ENCODE results near the gene MEPCE. TPM values are rescaled to one million over a fixed set of nuclear protein-coding genes. Genes with fewer than 3 reads are reported as not detected.

The MEPCE gene
- total RNA-seq, 1 experiment from 2014 or later = 85.9 TPM

DNA sequence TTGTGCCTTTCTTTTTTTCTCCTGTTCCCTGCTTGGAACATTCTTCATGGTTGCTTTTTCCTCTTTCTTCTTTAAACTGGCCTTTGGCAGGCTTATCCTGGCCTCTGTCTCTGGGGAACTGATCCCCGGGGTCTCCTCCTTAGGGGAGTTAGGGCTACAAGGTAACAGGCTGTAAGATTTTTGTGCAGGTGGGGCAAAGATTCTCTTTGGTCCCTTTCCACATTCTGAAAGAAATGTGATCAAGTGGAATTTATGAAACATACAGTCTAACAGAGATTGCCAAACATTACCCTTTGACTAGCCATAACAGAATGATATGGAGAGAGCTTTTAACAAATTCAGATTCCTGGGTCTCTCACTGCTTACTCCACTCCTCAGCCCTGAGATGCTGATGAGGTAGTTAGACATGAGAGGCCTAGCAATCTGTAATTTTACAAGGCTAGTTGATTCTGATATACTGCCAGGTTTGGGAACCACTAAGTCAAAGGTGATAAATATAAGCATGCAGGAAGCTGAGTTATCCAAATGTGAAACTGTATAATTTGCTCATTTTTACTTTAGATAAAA, 9.9 kb upstream of the MEPCE start:
- TF ChIP-seq EZH2 (IDR thresholded peaks at IDR 0.05; ENCODE audit: borderline replicate concordance, low read depth, low read length, poor library complexity, severe bottlenecking) = no peak
- no peak for TF ChIP-seq CTCF (conservative IDR thresholded peaks at IDR 0.05; ENCODE audit: low read depth, low read length)
- CTCF ChIA-PET = no interaction called here
- intact Hi-C loops (cut with micrococcal nuclease; ENCODE audit: unreplicated experiment) = no loop called here
- Histone ChIP-seq H3K36me3 (ENCODE audit: insufficient read depth, low read length, poor library complexity, severe bottlenecking) (no peaks in the 10 kb centered on the region), H3K27me3 (replicated peaks; ENCODE audit: insufficient read depth, low read depth, low read length, poor library complexity) (no peaks in the 10 kb centered on the region), H3K4me3 (ENCODE audit: low read depth, low read length, poor library complexity, severe bottlenecking) (no peak overlapping the region), H3K9me3 (ENCODE audit: low read depth, low read length, poor library complexity, severe bottlenecking) (no peaks in the 10 kb centered on the region), H3K4me1 (ENCODE audit: insufficient read depth, low read length, poor library complexity, severe bottlenecking) (no peaks in the 10 kb centered on the region), H3K27ac (ENCODE audit: low read depth, low read length, poor library complexity, severe bottlenecking) (no peak overlapping the region)
- POLR2A ChIA-PET (ENCODE audit: low non-redundant PET) = no interaction called here
- no TSS peak for BruUV-seq (replicated peaks)
- no peak for DNase-seq (ENCODE audit: low spot score)

GRCh38 chr7:100423315-100423714, 6.3 kb upstream of the MEPCE start:
- H3K27me3 ChIP-seq (replicated peaks; ENCODE audit: insufficient read depth, low read depth, low read length, poor library complexity) = no peaks in the 10 kb centered on the region
- intact Hi-C loops (cut with micrococcal nuclease; ENCODE audit: unreplicated experiment) = no loop called here
- H3K4me3 ChIP-seq (ENCODE audit: low read depth, low read length, poor library complexity, severe bottlenecking) = no peak overlapping the region
- BruUV-seq (replicated peaks) = no TSS peak
- no peaks in the 10 kb centered on the region for H3K4me1 ChIP-seq (ENCODE audit: insufficient read depth, low read length, poor library complexity, severe bottlenecking)
- no peak for DNase-seq (ENCODE audit: low spot score)
- no peak for TF ChIP-seq EZH2 (IDR thresholded peaks at IDR 0.05; ENCODE audit: borderline replicate concordance, low read depth, low read length, poor library complexity, severe bottlenecking)
- peaks cover 4% of the 10 kb centered on the region for H3K9me3 ChIP-seq (ENCODE audit: low read depth, low read length, poor library complexity, severe bottlenecking)
- no peak overlapping the region for H3K27ac ChIP-seq (ENCODE audit: low read depth, low read length, poor library complexity, severe bottlenecking)
- ChIA-PET POLR2A (ENCODE audit: low non-redundant PET) (no interaction called here), CTCF (no interaction called here)
- no peaks in the 10 kb centered on the region for H3K36me3 ChIP-seq (ENCODE audit: insufficient read depth, low read length, poor library complexity, severe bottlenecking)

DNA sequence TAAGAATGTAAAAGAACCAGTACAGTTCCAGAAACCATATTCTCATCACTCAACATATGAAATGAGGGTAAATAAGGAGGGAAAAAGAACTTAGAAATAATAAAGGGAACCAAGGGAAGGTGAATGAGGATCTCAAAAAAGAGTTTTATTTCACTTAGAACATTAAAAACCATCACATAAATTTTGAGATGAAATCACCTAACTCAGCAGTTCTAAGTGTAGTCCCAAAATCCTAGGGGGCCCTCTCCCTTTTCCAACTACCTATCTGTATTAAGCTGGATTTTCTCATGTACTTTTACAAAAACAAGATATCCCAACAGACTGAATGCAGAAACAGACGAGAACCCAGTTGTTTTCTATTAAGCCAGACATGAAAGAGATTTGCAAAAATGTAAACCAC, 4.3 kb upstream of the MEPCE start:
- no peak overlapping the region for H3K27ac ChIP-seq (ENCODE audit: low read depth, low read length, poor library complexity, severe bottlenecking)
- POLR2A ChIA-PET (ENCODE audit: low non-redundant PET) = no interaction called here

More for the DNA sequence above, 4.3 kb upstream of the MEPCE start:
- intact Hi-C loops (cut with micrococcal nuclease; ENCODE audit: unreplicated experiment) = no loop called here
- no TSS peak for BruUV-seq (replicated peaks)
- Histone ChIP-seq H3K27me3 (replicated peaks; ENCODE audit: insufficient read depth, low read depth, low read length, poor library complexity) (no peaks in the 10 kb centered on the region), H3K4me1 (ENCODE audit: insufficient read depth, low read length, poor library complexity, severe bottlenecking) (no peaks in the 10 kb centered on the region), H3K4me3 (ENCODE audit: low read depth, low read length, poor library complexity, severe bottlenecking) (no peak overlapping the region), H3K9me3 (ENCODE audit: low read depth, low read length, poor library complexity, severe bottlenecking) (peaks cover 4% of the 10 kb centered on the region), H3K36me3 (ENCODE audit: insufficient read depth, low read length, poor library complexity, severe bottlenecking) (no peaks in the 10 kb centered on the region)
- TF ChIP-seq CTCF (conservative IDR thresholded peaks at IDR 0.05; ENCODE audit: low read depth, low read length) (no peak), EZH2 (IDR thresholded peaks at IDR 0.05; ENCODE audit: borderline replicate concordance, low read depth, low read length, poor library complexity, severe bottlenecking) (no peak)
- DNase-seq (ENCODE audit: low spot score) = no peak
- CTCF ChIA-PET = no interaction called here
